Measurements from ENCODE around the gene HOGA1.
"Not testable (repeated sequence)": the region's sequence is repeated elsewhere in the genome, so short reads cannot be mapped to it uniquely, and the experiment has no call there.

The HOGA1 gene

GRCh38 chr10:97611473-97611872 lies 27.3 kb downstream of the HOGA1 start:
- DNase-seq (ENCODE audit: low spot score): no peak

- DNase-seq (ENCODE audit: low spot score): peak; percentile 21
These were observed 28.2 kb downstream of the HOGA1 start for GRCh38 chr10:97612386-97612785.

GRCh38 chr10:97618285-97618684 lies 34.1 kb downstream of the HOGA1 start:
- DNase-seq (ENCODE audit: low spot score): no peak

GRCh38 chr10:97618733-97619132 lies 34.5 kb downstream of the HOGA1 start:
- no peak for DNase-seq (ENCODE audit: low spot score)

GRCh38 chr10:97623277-97623676 lies 39.1 kb downstream of the HOGA1 start:
- no peak for DNase-seq (ENCODE audit: low spot score)

- DNase-seq (ENCODE audit: low spot score): no peak
These were observed 43.5 kb downstream of the HOGA1 start for GRCh38 chr10:97627731-97628130.

GRCh38 chr10:97628228-97628627 lies 44.0 kb downstream of the HOGA1 start:
- DNase-seq (ENCODE audit: low spot score): no peak

GRCh38 chr10:97629289-97629688 lies 45.1 kb downstream of the HOGA1 start:
- no peak for DNase-seq (ENCODE audit: low spot score)

- DNase-seq (ENCODE audit: low spot score): no peak
These were observed 46.9 kb downstream of the HOGA1 start for GRCh38 chr10:97631098-97631497.

GRCh38 chr10:97632949-97633884 lies 49.0 kb downstream of the HOGA1 start, which contains the start of gene MORN4:
MORN4 (minus strand) TSS chr10:97633500; CDS start chr10:97619653, 13,847 bp downstream.
- DNase-seq (ENCODE audit: low spot score): peak; percentile 90

GRCh38 chr10:97633921-97634320 lies 49.7 kb downstream of the HOGA1 start:
- no peak for DNase-seq (ENCODE audit: low spot score)

- DNase-seq (ENCODE audit: low spot score): no peak
These were observed 51.4 kb downstream of the HOGA1 start for GRCh38 chr10:97635577-97635976.

- not testable (repeated sequence) for DNase-seq (ENCODE audit: low spot score)
These were observed 54.9 kb downstream of the HOGA1 start for GRCh38 chr10:97639090-97639489.

- DNase-seq (ENCODE audit: low spot score): peak; percentile 98
These were observed 56.1 kb downstream of the HOGA1 start, which contains the start of gene PI4K2A for GRCh38 chr10:97640174-97640867. PI4K2A (plus strand) TSS chr10:97640671; CDS start chr10:97640743, 72 bp downstream.

- DNase-seq (ENCODE audit: low spot score): peak; percentile 23
These were observed 57.0 kb downstream of the HOGA1 start for GRCh38 chr10:97640868-97641811.

GRCh38 chr10:97642471-97643159 lies 58.4 kb downstream of the HOGA1 start:
- DNase-seq (ENCODE audit: low spot score): not testable (repeated sequence)

GRCh38 chr10:97643441-97643985 lies 59.3 kb downstream of the HOGA1 start:
- no peak for DNase-seq (ENCODE audit: low spot score)

- DNase-seq (ENCODE audit: low spot score): no peak
These were observed 60.7 kb downstream of the HOGA1 start for GRCh38 chr10:97644936-97645335.

- no peak for DNase-seq (ENCODE audit: low spot score)
These were observed 63.4 kb downstream of the HOGA1 start for GRCh38 chr10:97647556-97647955.

GRCh38 chr10:97648562-97649404 lies 64.6 kb downstream of the HOGA1 start:
- DNase-seq (ENCODE audit: low spot score): peak; percentile 36
